HG03139 (cell line): Measurements from ENCODE around the gene AHI1.
"Not testable (repeated sequence)": the region's sequence is repeated elsewhere in the genome, so short reads cannot be mapped to it uniquely, and the experiment has no call there.

ENCODE experiments used
- ATAC-seq: cut with Tn5 transposase; IDR thresholded peaks from one replicate; pipeline ENCODE4 v1.9.1; 2021; ENCODE audit not compliant: unreplicated experiment

Gene AHI1

DNA sequence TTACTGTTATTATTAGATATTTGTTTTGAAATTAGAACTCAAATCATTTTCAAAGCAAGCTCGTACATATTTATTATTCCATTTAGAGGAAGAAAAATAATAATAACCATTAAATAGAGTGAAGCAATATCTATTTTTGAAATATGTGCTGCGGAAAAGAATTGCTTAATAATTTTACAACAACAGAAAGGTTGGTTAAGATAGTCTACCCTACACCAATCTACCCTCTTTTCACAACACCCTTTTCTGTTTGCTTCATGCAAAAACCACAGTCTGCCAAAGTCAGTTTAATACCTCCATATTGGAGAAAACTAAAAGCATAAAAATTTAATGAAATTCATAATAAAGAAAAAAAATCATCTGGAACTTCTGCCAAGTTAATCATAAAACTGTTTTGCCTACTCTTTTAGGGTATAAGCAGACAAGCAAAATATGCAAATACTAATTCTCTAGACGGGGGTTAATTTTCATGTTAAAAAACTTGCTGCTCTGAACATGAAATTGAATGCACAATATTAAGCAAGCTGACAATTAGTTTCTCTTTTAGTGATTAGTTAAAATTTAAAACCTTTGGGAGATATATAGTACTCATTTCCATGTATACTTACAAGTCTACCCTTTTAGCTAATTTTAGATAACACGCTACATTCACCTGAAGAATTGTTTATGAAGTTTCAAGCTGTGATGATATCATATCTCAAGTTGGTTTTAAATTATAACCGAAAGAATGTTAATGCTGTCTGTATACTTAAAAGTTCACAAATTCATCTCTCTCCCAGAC is 100.2 kb downstream of the AHI1 start:
- ATAC-seq, result no peak

DNA sequence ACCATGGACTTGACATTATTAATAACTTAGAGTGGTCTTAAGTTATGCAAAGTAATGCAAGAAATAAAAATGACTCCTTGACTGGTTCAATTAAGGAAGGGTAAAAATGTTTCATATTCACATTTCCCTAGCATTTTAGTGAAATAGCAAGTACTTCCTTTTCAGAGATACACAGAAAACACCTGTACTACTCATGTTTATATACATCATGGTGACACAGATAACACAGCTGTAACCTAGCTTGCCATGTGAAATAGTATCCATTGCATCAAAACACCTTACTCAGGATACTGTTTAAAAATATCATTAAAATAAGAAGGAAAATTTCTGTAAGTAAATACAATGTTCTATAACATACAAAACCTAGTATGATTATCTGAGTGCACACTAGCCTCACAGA is 102.4 kb downstream of the AHI1 start:
- ATAC-seq, result no peak

- ATAC-seq, result no peak
These were observed 104.3 kb downstream of the AHI1 start for GRCh38 chr6:135393289-135393688.

DNA sequence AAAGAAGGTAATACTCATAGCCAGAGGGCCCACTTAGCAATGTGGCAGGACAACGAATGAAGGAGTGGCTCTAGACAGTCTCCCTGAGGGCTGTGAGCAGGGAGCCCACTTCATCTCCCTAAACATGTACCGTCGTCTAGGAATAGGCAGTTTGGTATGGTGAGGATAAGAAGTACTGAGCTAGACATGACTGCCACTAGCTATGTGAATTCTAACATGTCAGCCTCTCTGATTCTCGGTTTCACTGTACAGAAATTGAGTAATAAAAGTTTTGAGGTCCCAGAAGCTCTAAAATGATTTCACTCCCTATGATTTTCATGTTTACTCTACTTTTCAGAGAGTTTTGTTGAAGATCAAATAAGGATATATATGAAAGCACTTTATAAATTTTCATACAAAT is 107.1 kb downstream of the AHI1 start:
- ATAC-seq, result no peak

- ATAC-seq, result no peak
These were observed 112.2 kb downstream of the AHI1 start for GRCh38 chr6:135385299-135385698.

DNA sequence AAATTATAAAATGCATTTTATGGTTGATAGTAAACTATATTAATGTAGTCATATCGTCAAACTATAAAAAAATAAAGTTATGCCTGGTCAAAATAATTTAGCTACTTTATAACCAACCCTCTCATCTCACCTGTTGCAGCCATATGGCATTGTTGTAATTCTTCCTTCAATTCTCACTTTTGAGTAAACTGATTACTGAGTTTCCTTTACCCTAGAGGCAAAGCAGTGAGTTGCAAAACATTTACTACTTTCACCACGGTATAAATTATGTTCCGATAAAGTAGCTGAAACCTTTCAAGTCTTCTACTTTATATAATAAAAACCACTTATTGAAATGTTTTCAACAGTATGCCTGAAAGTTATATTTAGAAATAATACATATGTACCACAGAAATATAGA is 113.8 kb downstream of the AHI1 start:
- ATAC-seq, result no peak

- ATAC-seq, result no peak
These were observed 114.2 kb downstream of the AHI1 start for GRCh38 chr6:135383301-135383700.

DNA sequence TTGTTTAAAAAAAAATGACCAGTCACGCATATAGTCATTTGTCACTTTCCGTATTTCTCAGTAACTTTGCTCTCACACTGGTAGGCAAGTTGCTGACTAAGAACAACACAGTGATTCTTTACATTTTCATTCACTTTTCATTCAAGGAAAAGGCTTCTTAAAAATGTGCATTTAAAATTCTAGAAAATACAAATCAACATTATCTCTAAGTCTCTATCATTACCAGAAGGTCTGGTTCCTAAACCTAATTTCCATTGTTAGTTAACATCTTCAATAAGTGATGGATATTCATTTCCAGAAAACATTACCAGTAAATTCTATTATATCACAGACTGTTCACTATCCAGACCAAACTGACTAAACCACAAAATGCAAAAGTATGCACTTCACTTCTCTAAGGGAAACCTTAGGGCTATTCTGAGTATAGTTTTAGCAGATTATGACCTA is 115.3 kb downstream of the AHI1 start:
- peak; percentile 74 for ATAC-seq

GRCh38 chr6:135380793-135381192 is 116.7 kb downstream of the AHI1 start:
- ATAC-seq, result no peak

DNA sequence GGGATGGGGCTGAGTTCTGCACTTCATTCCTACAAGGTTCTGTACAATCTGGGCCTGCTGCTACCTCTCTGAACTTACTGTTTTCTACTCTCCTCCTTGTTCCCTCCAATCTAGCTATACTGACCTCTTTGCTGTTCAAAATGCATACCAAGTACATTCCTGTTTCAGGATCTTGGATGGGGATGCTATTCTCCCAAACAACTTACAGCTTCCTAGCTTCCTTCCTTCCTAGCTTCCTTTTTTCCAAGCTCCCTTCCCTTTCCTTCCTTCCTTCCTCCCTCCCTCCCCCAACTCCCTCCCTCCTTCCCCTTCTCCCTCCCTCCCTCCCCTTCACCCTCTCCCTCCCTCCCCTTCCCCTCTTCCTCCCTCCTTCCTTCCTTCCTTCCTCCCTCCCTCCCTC is 117.9 kb downstream of the AHI1 start:
- no peak for ATAC-seq

DNA sequence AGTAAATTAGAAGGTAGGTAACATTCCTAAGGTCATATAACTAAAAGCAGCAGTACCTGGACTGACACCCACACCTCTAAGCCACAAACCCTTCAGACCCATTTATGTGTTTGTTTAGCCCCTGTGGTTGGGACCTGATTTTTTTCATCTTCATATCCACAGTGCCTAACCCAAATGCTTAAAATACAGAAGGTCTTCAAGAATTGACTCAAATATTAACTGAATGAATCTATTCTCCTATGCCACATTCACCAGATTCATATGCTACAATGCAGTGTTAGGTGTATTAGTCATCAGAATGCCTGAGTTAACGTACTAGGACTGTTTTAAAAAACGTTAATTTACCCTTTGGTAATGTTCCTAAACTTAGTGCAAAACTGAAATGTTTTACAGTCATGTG is 124.8 kb downstream of the AHI1 start:
- no peak for ATAC-seq

DNA sequence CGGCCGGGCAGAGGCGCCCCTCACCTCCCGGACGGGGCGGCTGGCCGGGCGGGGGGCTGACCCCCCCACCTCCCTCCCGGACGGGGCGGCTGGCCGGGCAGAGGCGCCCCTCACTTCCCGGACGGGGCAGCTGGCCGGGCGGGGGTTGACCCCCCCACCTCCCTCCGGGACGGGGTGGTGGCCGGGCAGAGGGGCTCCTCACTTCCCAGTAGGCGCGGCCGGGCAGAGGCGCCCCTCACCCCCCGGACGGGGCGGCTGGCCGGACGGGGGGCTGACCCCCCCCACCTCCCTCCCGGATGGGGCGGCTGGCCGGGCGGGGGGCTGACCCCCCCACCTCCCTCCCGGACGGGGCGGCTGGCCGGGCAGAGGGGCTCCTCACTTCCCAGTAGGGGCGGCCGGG is 133.9 kb downstream of the AHI1 start:
- not testable (repeated sequence) for ATAC-seq

DNA sequence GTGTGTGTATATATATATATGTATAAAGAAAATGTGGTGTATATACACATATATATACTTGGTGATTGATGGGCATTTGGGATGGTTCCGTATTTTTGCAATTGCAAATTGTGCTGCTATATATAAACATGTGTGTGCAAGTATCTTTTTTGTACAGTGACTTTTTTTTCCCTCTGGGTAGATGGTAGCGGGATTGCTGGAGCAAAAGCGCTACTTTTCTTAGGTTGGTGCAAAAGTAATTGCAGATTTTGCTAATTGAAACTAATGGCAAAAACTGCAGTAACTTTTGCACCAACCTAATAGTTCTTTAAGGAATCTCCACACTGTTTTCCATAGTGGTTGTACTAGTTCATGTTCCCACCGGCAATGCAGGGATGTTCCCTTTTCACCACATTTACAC is 135.4 kb downstream of the AHI1 start:
- no peak for ATAC-seq

- ATAC-seq, result no peak
These were observed 137.3 kb downstream of the AHI1 start for GRCh38 chr6:135360222-135360621.

DNA sequence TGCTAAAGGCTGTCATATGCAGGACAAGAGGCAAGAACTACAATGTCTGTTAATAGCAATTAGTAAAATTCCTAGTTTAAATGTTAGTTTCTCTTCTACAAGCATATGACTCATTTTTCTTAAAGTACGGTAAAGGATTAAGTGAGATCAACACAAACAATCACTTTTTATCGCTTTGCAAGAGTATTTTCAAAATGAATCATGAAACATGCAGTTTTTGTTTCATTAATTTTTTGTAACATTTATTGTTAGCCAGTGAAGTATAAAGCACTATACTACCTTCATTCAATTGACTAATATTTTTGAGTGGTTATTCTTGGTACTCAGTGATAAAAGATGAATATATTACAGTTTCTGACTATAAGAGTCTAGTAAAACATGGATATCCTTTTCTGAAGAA is 138.6 kb downstream of the AHI1 start:
- no peak for ATAC-seq

DNA sequence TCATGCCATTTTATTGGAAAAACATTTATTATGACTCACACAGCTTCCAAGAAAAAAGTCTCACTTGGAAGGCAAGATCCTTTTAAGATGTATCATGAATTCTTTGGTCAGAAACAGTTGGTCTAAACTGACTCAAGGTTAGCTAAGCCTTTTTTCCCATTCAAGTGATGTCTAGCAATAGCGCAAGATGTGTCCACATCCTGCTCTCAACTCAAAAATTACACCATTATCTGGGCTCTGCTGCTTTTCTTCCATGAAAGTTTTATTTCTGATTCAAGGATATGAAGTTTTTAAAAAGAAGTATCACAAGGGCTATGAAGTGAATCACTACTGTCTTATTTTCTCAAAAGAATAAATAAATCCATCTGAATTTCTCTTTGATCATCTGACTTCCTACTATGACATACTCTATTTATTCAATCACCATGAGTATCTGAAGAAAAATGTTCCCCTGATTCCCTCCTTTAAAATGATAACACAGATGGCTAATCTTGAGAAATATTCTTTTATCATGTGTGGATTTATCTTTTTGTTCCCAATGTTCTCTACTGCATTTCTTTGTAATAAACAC is 139.2 kb downstream of the AHI1 start:
- ATAC-seq, result no peak

DNA sequence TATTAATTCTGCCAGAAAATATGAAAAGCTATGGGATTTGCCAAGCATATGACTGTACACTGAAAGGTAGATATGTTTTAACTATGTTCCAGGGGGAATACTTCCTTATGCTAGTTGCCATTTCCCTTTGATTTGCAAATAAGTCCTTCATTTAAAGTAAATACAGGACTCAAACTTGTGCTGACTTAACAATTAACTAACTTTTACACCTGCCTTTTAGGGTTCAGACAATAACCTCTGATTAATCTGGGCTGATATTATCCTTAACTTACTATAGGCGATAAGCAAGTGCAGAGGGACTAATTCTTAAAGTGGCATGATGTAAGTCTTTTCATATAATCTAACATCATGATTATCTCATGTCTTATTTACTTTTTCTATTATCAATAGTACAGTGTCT is 143.1 kb downstream of the AHI1 start:
- no peak for ATAC-seq

GRCh38 chr6:135353113-135353512 is 144.4 kb downstream of the AHI1 start:
- no peak for ATAC-seq

GRCh38 chr6:135351635-135352034 is 145.9 kb downstream of the AHI1 start:
- ATAC-seq, result no peak

- ATAC-seq, result no peak
These were observed 149.7 kb downstream of the AHI1 start for GRCh38 chr6:135347887-135348286.

DNA sequence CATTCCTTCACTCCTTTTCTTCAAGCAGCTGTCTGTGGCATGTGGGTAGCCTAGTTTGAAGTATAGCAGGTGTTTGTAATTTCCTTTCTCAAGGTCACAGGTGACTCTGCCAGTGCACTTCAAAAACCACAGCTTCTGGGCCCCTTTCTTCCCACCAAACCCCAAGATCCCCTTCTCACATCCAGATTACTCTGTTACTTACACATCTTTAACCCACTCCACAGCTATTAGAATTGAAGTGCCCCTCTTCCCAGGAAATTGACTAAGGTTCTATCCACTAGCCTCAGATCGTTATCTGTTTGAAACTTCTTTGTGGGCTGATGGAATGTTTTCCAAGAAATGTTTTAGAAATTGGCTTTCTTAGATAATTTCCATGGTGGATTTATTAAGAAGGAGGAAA is 150.8 kb downstream of the AHI1 start:
- no peak for ATAC-seq

- no peak for ATAC-seq
These were observed 153.0 kb downstream of the AHI1 start for GRCh38 chr6:135344526-135344925.

DNA sequence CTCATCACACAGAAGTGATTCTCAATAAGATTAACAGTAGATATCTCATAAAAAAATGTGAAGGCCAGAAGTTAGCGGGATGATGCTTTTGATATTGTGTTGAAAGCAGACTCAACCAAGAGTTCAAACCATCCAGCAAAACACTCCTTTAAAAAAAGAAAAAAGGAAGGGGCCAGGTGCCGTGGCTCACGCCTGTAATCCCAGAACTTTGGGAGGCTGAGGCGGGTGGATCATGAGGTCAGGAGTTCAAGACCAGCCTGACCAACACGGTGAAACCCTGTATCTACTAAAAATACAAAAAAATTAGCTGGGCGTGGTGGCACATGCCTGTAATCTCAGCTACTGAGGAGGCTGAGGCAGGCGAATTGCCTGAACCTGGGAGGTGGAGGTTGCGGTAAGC is 157.6 kb downstream of the AHI1 start:
- not testable (repeated sequence) for ATAC-seq
